Measurements from ENCODE around the gene MRPL12. TPM values are rescaled to one million over a fixed set of nuclear protein-coding genes. Genes with fewer than 3 reads are reported as not detected.

Gene MRPL12
- total and polyA plus RNA-seq, 2 experiments from 2014 or later, result 50.9 to 153 TPM

DNA sequence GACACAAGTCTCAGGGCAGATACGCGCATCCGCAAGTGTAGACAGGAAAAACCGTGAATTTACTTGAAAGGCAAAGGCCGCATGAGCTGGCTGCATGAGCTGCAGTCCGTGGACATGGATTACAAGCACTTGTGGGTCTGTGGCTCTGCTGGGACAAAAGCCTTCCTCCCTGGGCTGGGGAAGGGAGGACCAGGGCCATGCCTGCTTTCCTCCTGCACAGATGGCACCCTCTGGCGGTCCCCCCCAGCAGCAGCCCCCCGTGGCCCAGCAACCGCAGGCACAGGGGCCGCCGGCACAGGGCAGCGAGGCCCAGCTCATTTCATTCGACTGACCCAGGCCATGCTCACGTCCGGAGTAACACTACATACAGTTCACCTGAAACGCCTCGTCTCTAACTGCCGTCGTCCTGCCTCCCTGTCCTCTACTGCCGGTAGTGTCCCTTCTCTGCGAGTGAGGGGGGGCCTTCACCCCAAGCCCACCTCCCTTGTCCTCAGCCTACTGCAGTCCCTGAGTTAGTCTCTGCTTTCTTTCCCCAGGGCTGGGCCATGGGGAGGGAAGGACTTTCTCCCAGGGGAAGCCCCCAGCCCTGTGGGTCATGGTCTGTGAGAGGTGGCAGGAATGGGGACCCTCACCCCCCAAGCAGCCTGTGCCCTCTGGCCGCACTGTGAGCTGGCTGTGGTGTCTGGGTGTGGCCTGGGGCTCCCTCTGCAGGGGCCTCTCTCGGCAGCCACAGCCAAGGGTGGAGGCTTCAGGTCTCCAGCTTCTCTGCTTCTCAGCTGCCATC is 1.7 kb upstream of the MRPL12 start (continued):
- TF ChIP-seq, protein P1, sequence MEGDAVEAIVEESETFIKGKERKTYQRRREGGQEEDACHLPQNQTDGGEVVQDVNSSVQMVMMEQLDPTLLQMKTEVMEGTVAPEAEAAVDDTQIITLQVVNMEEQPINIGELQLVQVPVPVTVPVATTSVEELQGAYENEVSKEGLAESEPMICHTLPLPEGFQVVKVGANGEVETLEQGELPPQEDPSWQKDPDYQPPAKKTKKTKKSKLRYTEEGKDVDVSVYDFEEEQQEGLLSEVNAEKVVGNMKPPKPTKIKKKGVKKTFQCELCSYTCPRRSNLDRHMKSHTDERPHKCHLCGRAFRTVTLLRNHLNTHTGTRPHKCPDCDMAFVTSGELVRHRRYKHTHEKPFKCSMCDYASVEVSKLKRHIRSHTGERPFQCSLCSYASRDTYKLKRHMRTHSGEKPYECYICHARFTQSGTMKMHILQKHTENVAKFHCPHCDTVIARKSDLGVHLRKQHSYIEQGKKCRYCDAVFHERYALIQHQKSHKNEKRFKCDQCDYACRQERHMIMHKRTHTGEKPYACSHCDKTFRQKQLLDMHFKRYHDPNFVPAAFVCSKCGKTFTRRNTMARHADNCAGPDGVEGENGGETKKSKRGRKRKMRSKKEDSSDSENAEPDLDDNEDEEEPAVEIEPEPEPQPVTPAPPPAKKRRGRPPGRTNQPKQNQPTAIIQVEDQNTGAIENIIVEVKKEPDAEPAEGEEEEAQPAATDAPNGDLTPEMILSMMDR (conservative IDR thresholded peaks at IDR 0.05; ENCODE audit: low read depth in 2 of 2), result peak in 1 of 2 experiments; percentile 27; a peak in 1 of 4 replicates
- no peak for TF ChIP-seq POLR2AphosphoS5 (IDR thresholded peaks at IDR 0.05; ENCODE audit: low read depth)
- TF ChIP-seq, protein P2, sequence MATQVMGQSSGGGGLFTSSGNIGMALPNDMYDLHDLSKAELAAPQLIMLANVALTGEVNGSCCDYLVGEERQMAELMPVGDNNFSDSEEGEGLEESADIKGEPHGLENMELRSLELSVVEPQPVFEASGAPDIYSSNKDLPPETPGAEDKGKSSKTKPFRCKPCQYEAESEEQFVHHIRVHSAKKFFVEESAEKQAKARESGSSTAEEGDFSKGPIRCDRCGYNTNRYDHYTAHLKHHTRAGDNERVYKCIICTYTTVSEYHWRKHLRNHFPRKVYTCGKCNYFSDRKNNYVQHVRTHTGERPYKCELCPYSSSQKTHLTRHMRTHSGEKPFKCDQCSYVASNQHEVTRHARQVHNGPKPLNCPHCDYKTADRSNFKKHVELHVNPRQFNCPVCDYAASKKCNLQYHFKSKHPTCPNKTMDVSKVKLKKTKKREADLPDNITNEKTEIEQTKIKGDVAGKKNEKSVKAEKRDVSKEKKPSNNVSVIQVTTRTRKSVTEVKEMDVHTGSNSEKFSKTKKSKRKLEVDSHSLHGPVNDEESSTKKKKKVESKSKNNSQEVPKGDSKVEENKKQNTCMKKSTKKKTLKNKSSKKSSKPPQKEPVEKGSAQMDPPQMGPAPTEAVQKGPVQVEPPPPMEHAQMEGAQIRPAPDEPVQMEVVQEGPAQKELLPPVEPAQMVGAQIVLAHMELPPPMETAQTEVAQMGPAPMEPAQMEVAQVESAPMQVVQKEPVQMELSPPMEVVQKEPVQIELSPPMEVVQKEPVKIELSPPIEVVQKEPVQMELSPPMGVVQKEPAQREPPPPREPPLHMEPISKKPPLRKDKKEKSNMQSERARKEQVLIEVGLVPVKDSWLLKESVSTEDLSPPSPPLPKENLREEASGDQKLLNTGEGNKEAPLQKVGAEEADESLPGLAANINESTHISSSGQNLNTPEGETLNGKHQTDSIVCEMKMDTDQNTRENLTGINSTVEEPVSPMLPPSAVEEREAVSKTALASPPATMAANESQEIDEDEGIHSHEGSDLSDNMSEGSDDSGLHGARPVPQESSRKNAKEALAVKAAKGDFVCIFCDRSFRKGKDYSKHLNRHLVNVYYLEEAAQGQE (IDR thresholded peaks at IDR 0.05; ENCODE audit: unreplicated experiment), result no peak

DNA sequence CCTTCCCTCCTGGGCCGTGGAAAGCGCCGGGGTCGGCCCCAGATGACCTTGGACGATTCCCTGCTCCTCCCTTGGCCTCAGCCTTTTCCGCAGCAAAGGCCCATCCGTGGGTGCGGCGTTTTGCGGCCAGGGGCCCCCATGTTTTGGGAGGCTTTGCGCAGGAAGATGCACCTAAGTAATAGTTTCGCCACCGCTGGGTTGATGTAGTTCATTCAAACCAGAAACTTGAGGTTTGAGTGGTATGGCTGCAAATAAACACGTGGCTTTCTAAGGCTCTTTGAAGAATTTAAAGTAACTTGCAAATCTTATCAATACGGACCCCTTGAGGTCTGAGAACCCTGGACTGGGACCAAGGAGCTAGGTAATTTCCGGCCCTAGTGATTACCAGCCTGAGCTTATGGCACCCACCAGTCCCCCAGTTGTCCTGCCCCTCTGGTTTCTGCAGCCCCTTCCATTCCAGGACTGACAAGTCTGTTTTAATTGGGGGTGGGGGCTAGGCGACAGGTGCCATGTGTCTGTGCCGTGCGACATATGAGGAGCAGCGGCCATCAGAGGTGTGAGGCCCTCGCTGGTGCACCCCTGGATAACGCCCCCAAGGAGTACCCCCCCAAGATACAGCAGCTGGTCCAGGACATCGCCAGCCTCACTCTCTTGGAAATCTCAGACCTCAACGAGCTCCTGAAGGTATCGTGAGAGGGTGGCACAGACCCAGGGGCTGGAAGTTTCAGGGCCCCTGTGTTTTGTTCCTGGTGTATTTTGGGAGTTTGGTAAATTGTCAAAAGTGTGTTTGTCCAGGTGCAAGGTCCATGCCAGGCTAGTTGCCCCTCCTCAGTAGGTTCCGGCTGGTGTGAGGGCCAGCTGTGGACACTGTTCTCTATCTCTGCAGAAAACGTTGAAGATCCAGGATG is 834 bp downstream of the MRPL12 start:
- peak overlapping the region; percentile 63 for H3K27ac ChIP-seq (ENCODE audit: low read depth)
- peaks cover 33% of the 10 kb centered on the region for H3F3A ChIP-seq (replicated peaks; ENCODE audit: low read depth)
- H3K4me2 ChIP-seq, result peak overlapping the region; percentile 100
- peak overlapping the region; percentile 99 for H3K4me3 ChIP-seq
- no peaks in the 10 kb centered on the region for H3K9me2 ChIP-seq (ENCODE audit: insufficient read depth)
- peaks cover 8% of the 10 kb centered on the region for H4K20me1 ChIP-seq (replicated peaks; ENCODE audit: insufficient read depth)
- no peaks in the 10 kb centered on the region for H3K9me3 Mint-ChIP-seq
- H3K27me3 ChIP-seq (ENCODE audit: insufficient read depth), result no peaks in the 10 kb centered on the region
- TF ChIP-seq, protein P3, sequence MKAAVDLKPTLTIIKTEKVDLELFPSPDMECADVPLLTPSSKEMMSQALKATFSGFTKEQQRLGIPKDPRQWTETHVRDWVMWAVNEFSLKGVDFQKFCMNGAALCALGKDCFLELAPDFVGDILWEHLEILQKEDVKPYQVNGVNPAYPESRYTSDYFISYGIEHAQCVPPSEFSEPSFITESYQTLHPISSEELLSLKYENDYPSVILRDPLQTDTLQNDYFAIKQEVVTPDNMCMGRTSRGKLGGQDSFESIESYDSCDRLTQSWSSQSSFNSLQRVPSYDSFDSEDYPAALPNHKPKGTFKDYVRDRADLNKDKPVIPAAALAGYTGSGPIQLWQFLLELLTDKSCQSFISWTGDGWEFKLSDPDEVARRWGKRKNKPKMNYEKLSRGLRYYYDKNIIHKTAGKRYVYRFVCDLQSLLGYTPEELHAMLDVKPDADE (IDR thresholded peaks at IDR 0.05), result no peak
- TF ChIP-seq STAT1 (IDR thresholded peaks at IDR 0.05; ENCODE audit: unreplicated experiment), result no peak
- TF ChIP-seq, protein P1 (conservative IDR thresholded peaks at IDR 0.05; ENCODE audit: low read depth in 2 of 2), result no peak
- TF ChIP-seq EZH2phosphoT487 (IDR thresholded peaks at IDR 0.05; ENCODE audit: unreplicated experiment), result no peak
- no peak for TF ChIP-seq ZNF331 (CRISPR knock-in tag; IDR thresholded peaks at IDR 0.05; ENCODE audit: low read depth)
- H3K36me3 Mint-ChIP-seq (ENCODE audit: low read depth), result peaks cover 59% of the 10 kb centered on the region
- peaks cover 11% of the 10 kb centered on the region; the same call in 2 of the 3 replicates for H3K4me1 Mint-ChIP-seq
- peak overlapping the region; percentile 95 for H3K4me3 Mint-ChIP-seq
- H2AFZ ChIP-seq, result 0 out of 2 replicates have a peak overlapping the region, but pooled peaks have one; percentile 32
- H3K27ac Mint-ChIP-seq, result peak overlapping the region; percentile 89
- DNase-seq (ENCODE audit: low spot score), result no peak
- peaks cover 15% of the 10 kb centered on the region for H3K27me3 Mint-ChIP-seq (ENCODE audit: insufficient read depth, low read depth, poor library complexity)
- peaks cover 10% of the 10 kb centered on the region for H3K4me1 ChIP-seq (ENCODE audit: insufficient read depth)
- H3K79me2 ChIP-seq (replicated peaks; ENCODE audit: insufficient read depth), result peaks cover 41% of the 10 kb centered on the region
- peaks cover 7% of the 10 kb centered on the region for H3K36me3 ChIP-seq (ENCODE audit: insufficient read depth)
- ATAC-seq, result no peak

All from GM23338 (cell line).